Ascending aorta (tissue), 2 donors: ENCODE data around the gene NT5C2. TPM values are rescaled to one million over a fixed set of nuclear protein-coding genes. Genes with fewer than 3 reads are reported as not detected.
A peak's percentile ranks its signal among the peaks of the same experiment; 100 is the strongest.

ENCODE experiments used
- DNase-seq, 2 donors: peaks; one replicate each; pipeline ENCODE4 v3.0.0-alpha.2; 2019; ENCODE audit warnings: low spot score in 2 of 2
- H3K27ac ChIP-seq, 2 donors: fragments of 200-600 bp; sonication (generic); one replicate each; pipeline ENCODE4 v1.5.1; 2016 to 2017; ENCODE audit warnings: mild to moderate bottlenecking in 1 of 2
- H3K27me3 ChIP-seq: fragments of 200-600 bp; sonication (generic); one replicate; pipeline ENCODE4 v1.5.1; 2017
- H3K36me3 ChIP-seq, 2 donors: fragments of 200-600 bp; sonication (generic); one replicate each; pipeline ENCODE4 v1.5.1; 2016
- H3K4me1 ChIP-seq, 2 donors: fragments of 200-600 bp; sonication (generic); one replicate each; pipeline ENCODE4 v1.5.1; 2016 to 2017; ENCODE audit warnings: mild to moderate bottlenecking in 1 of 2
- H3K4me3 ChIP-seq, 2 donors: fragments of 200-600 bp; sonication (generic); one replicate each; pipeline ENCODE4 v1.5.1; 2016 to 2017; ENCODE audit warnings: mild to moderate bottlenecking in 1 of 2
- H3K9me3 ChIP-seq, 2 donors: fragments of 200-600 bp; sonication (generic); one replicate each; pipeline ENCODE4 v1.5.1; 2016
- CTCF ChIP-seq, 3 experiments: fragments of 200-600 bp in 2 of 3; fragments of 450-650 bp in 1 of 3; sonication (generic) in 2 of 3; IDR thresholded peaks; one replicate each; pipeline ENCODE4 v1.5.1; 2016 to 2019; ENCODE audit warnings: antibody characterized with exemption in 3 of 3, mild to moderate bottlenecking in 1 of 3, moderate library complexity in 1 of 3
- intact Hi-C: fragments of 100-400 bp; cut with DNase I; formaldehyde crosslinking; loops from one replicate; pipeline ENCODE4 v1.15.1; 2023
- total RNA-seq: library from RNA; depleted of rRNA; stranded (reverse); fragments of >200 nt; gene quantifications from one replicate; pipeline ENCODE4 v1.1.0, GENCODE V29; 2016

The NT5C2 gene
- total RNA-seq, 1 donor from 2014 or later, result 25.9 TPM

- Histone ChIP-seq H3K36me3 (peaks cover 41 to 73% of the 10 kb centered on the region in 2 donors), H3K27me3 (no peaks in the 10 kb centered on the region), H3K27ac (peak overlapping the region; percentile 68 to 80), H3K4me3 (no peak overlapping the region), H3K4me1 (peaks cover 0 to 19% of the 10 kb centered on the region in 2 donors), H3K9me3 (no peaks in the 10 kb centered on the region)
- TF ChIP-seq CTCF (IDR thresholded peaks at IDR 0.05), result peak in 1 of 3 experiments; percentile 15
- intact Hi-C loops, result no loop called here
- DNase-seq, result no peak
Observed at GRCh38 chr10:103086799-103087198, 106.3 kb downstream of the NT5C2 start.

GRCh38 chr10:103086261-103086660, 106.8 kb downstream of the NT5C2 start:
- Histone ChIP-seq H3K4me3 (no peak overlapping the region), H3K27me3 (no peaks in the 10 kb centered on the region), H3K36me3 (peaks cover 37 to 68% of the 10 kb centered on the region in 2 donors), H3K9me3 (no peaks in the 10 kb centered on the region), H3K4me1 (peaks cover 0 to 19% of the 10 kb centered on the region in 2 donors), H3K27ac (peak overlapping the region; percentile 68 to 80)
- intact Hi-C loops, result no loop called here
- no peak for TF ChIP-seq CTCF (IDR thresholded peaks at IDR 0.05)
- no peak for DNase-seq

- TF ChIP-seq CTCF (IDR thresholded peaks at IDR 0.05), result no peak
- intact Hi-C loops, result no loop called here
- H3K4me1 ChIP-seq, result peaks cover 0 to 19% of the 10 kb centered on the region in 2 donors
- H3K27me3 ChIP-seq, result no peaks in the 10 kb centered on the region
- H3K9me3 ChIP-seq, result no peaks in the 10 kb centered on the region
- H3K27ac ChIP-seq, result peak overlapping the region in 1 of 2 donors; percentile 80
- DNase-seq, result no peak
- H3K36me3 ChIP-seq, result peaks cover 13 to 45% of the 10 kb centered on the region in 2 donors
- H3K4me3 ChIP-seq, result no peak overlapping the region
Observed at GRCh38 chr10:103083977-103084320, 109.1 kb downstream of the NT5C2 start.

GRCh38 chr10:103083266-103083976, 109.7 kb downstream of the NT5C2 start:
- peak overlapping the region; percentile 34 to 80 for H3K27ac ChIP-seq
- H3K9me3 ChIP-seq, result no peaks in the 10 kb centered on the region
- TF ChIP-seq CTCF (IDR thresholded peaks at IDR 0.05), result no peak
- intact Hi-C loops, result no loop called here
- no peaks in the 10 kb centered on the region for H3K27me3 ChIP-seq
- H3K4me1 ChIP-seq, result peaks cover 0 to 23% of the 10 kb centered on the region in 2 donors
- H3K4me3 ChIP-seq, result no peak overlapping the region
- peaks cover 9 to 40% of the 10 kb centered on the region in 2 donors for H3K36me3 ChIP-seq
- DNase-seq, result no peak

GRCh38 chr10:103082683-103083082, 110.4 kb downstream of the NT5C2 start:
- peaks cover 9 to 37% of the 10 kb centered on the region in 2 donors for H3K36me3 ChIP-seq
- no peak for TF ChIP-seq CTCF (IDR thresholded peaks at IDR 0.05)
- no peak for DNase-seq
- no peak overlapping the region for H3K4me3 ChIP-seq
- intact Hi-C loops, result no loop called here
- peak overlapping the region in 1 of 2 donors; percentile 8 for H3K27ac ChIP-seq
- H3K27me3 ChIP-seq, result no peaks in the 10 kb centered on the region
- peaks cover 0 to 30% of the 10 kb centered on the region in 2 donors for H3K4me1 ChIP-seq
- H3K9me3 ChIP-seq, result no peaks in the 10 kb centered on the region
